SU-DHL-6 (cell line): Measurements from ENCODE around the gene PRSS27.

Source experiments
- H2AFZ ChIP-seq: fragments of 200-600 bp; sonication (generic); 2 replicates; pipeline ENCODE4 v1.6.1; 2014; ENCODE audit warnings: low read depth, mild to moderate bottlenecking, moderate library complexity, mixed read lengths, antibody characterized with exemption, low read length; ENCODE audit not compliant: severe bottlenecking
- H3F3A ChIP-seq: fragments of 200-600 bp; shearing (Covaris generic); 2 replicates; pipeline ENCODE4 v1.6.0; 2016; ENCODE audit warnings: antibody characterized with exemption, mild to moderate bottlenecking; ENCODE audit not compliant: insufficient read depth
- H3K27ac ChIP-seq: fragments of 200-600 bp; sonication (generic); 2 replicates; pipeline ENCODE4 v1.5.1; 2016; ENCODE audit warnings: low read depth, mild to moderate bottlenecking, low read length, moderate library complexity, mixed read lengths
- H3K27me3 ChIP-seq: fragments of 200-600 bp; sonication (generic), shearing (Covaris generic); 2 replicates; pipeline ENCODE4 v1.6.0; 2014; ENCODE audit warnings: mild to moderate bottlenecking, low read length
- H3K36me3 ChIP-seq: fragments of 200-600 bp; sonication (generic); 2 replicates; pipeline ENCODE4 v1.6.1; 2014; ENCODE audit warnings: mild to moderate bottlenecking, low read length, mixed read lengths
- H3K4me2 ChIP-seq: fragments of 300-600, 200-600 bp; shearing (Covaris generic), sonication (generic); 2 replicates; pipeline ENCODE4 v1.6.0; 2014; ENCODE audit warnings: low read length, low read depth, mild to moderate bottlenecking; ENCODE audit not compliant: poor library complexity, severe bottlenecking
- H3K4me3 ChIP-seq: fragments of 200-600 bp; sonication (generic); 2 replicates; pipeline ENCODE4 v1.5.1; 2014; ENCODE audit warnings: antibody characterized with exemption, low read length, mild to moderate bottlenecking, mixed read lengths; ENCODE audit not compliant: insufficient read depth, poor library complexity, severe bottlenecking
- H3K79me2 ChIP-seq: fragments of 200-600 bp; sonication (generic); 2 replicates; pipeline ENCODE4 v1.6.1; 2014; ENCODE audit warnings: mild to moderate bottlenecking, low read length, moderate library complexity; ENCODE audit not compliant: insufficient read depth
- H3K9ac ChIP-seq: fragments of 200-600 bp; sonication (generic); 2 replicates; pipeline ENCODE4 v1.7.0; 2014; ENCODE audit warnings: mild to moderate bottlenecking, low read length
- H3K9me2 ChIP-seq: fragments of 200-600 bp; sonication (generic); replicated peaks from 2 replicates; pipeline ENCODE4 v1.6.1; 2014; ENCODE audit warnings: low read length; ENCODE audit not compliant: insufficient read depth
- H3K9me3 ChIP-seq: fragments of 200-600 bp; sonication (generic); 2 replicates; pipeline ENCODE4 v1.6.1; 2014; ENCODE audit warnings: low read length, mixed read lengths; ENCODE audit not compliant: insufficient read depth
- H4K20me1 ChIP-seq: fragments of 200-600 bp; sonication (generic); 2 replicates; pipeline ENCODE4 v1.6.1; 2014; ENCODE audit warnings: low read depth, mild to moderate bottlenecking, antibody characterized with exemption, low read length, moderate library complexity, mixed read lengths
- CTCF ChIP-seq: fragments of 200-600 bp; sonication (generic); IDR thresholded peaks from one replicate; pipeline ENCODE4 v1.5.1; 2017; ENCODE audit warnings: antibody characterized with exemption, mild to moderate bottlenecking, low read length, moderate library complexity; ENCODE audit not compliant: insufficient read depth, poor library complexity, severe bottlenecking
- EZH2phosphoT487 ChIP-seq: fragments of 200-600 bp; sonication (generic), shearing (Covaris generic); conservative IDR thresholded peaks from 2 replicates; pipeline ENCODE4 v1.6.1; 2018; ENCODE audit warnings: mild to moderate bottlenecking, antibody characterized with exemption, low read length, moderate library complexity, mixed read lengths

Gene PRSS27

GRCh38 chr16:2752035-2752849, 32.2 kb upstream of the PRSS27 start, which contains the start of gene SRRM2:
Gene SRRM2, plus strand, starts transcription at chr16:2752638. Its CDS starts 3,727 bp downstream, at chr16:2756365.
- Histone ChIP-seq H3K36me3 (peaks cover 24% of the 10 kb centered on the region; the same call in 1 of the 2 replicates), H3K27me3 (no peaks in the 10 kb centered on the region), H3F3A (no peaks in the 10 kb centered on the region), H4K20me1 (peaks cover 35% of the 10 kb centered on the region), H3K9me3 (no peaks in the 10 kb centered on the region), H3K4me3 (peak within 1 kb of the TSS; percentile 83), H3K27ac (peak within 1 kb of the TSS; percentile 98), H3K4me2 (peak within 1 kb of the TSS; percentile 94), H3K9ac (peak within 1 kb of the TSS; percentile 92), H3K79me2 (peaks cover 47% of the 10 kb centered on the region), H3K9me2 (no peaks in the 10 kb centered on the region), H2AFZ (peak within 1 kb of the TSS; percentile 52)
- TF ChIP-seq CTCF (no peak), EZH2phosphoT487 (no peak)

DNA sequence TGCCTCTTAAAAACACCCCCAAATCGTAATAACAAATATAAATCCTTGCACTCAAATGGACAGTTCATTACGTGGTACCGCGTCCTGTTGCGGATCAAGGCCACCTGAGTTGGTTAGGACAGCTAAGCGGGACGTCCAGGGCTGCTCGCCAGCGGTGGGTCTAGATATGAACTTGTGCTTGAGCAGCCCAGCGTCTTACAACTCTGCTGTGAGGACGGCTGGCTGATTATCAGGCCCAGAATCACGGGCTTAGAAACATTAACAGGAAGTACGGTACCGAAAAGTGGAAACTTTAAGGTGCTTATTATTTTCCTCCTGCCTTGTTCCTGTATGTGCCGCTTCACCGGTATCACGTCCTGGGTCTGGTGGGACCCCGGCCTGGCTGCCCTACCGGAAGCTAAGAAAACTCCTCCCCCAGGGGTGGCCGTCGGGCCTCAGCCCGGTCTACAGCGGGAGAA, 31.6 kb upstream of the PRSS27 start:
- no peaks in the 10 kb centered on the region for H3F3A ChIP-seq
- H3K27ac ChIP-seq: peak overlapping the region; percentile 98
- H4K20me1 ChIP-seq: peaks cover 29% of the 10 kb centered on the region
- TF ChIP-seq EZH2phosphoT487 (no peak), CTCF (no peak)
- H3K79me2 ChIP-seq: peaks cover 40% of the 10 kb centered on the region
- peak overlapping the region; percentile 94 for H3K4me2 ChIP-seq
- peak overlapping the region; percentile 83 for H3K4me3 ChIP-seq
- H3K36me3 ChIP-seq: peaks cover 18% of the 10 kb centered on the region; the same call in 1 of the 2 replicates
- H2AFZ ChIP-seq: peak overlapping the region; percentile 52
- H3K9ac ChIP-seq: peak overlapping the region; percentile 92
- H3K9me3 ChIP-seq: no peaks in the 10 kb centered on the region
- no peaks in the 10 kb centered on the region for H3K27me3 ChIP-seq
- no peaks in the 10 kb centered on the region for H3K9me2 ChIP-seq

DNA sequence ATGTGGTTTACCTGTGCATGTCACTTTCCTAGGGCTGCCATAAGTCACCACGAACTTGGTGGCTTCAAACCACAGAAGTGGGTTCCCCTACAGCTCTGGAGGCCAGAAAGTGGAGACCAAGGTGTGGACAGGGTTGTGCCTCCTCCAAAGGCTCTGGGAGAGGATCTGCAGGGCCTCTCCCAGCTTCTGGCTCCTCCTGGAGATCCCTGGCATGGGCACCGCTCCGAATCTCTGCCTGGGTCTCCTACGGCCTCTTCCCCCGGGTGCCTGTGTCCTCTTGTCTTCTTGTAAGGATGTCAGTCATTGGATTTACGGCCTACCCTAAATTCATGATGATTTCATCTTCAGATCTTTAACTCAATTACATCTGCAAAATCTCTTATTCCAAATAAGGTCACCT, 29.9 kb upstream of the PRSS27 start:
- H3K4me3 ChIP-seq: no peak overlapping the region
- no peak for TF ChIP-seq EZH2phosphoT487
- TF ChIP-seq CTCF: no peak
- H2AFZ ChIP-seq: no peak overlapping the region
- H4K20me1 ChIP-seq: peaks cover 13% of the 10 kb centered on the region
- no peak overlapping the region for H3K4me2 ChIP-seq
- H3K9ac ChIP-seq: no peak overlapping the region
- peaks cover 24% of the 10 kb centered on the region for H3K79me2 ChIP-seq
- H3K27ac ChIP-seq: no peak overlapping the region
- H3K9me2 ChIP-seq: no peaks in the 10 kb centered on the region
- no peaks in the 10 kb centered on the region for H3F3A ChIP-seq
- no peaks in the 10 kb centered on the region for H3K27me3 ChIP-seq
- no peaks in the 10 kb centered on the region for H3K9me3 ChIP-seq
- H3K36me3 ChIP-seq: peaks cover 14% of the 10 kb centered on the region; the same call in 1 of the 2 replicates
